Colonic mucosa (tissue), 4 donors: ENCODE results near the gene DPF3. TPM values are rescaled to one million over a fixed set of nuclear protein-coding genes. Genes with fewer than 3 reads are reported as not detected.

Source experiments
- DNase-seq: peaks from one replicate; pipeline ENCODE4 v3.0.0-alpha.2; 2020
- H3K27ac ChIP-seq: fragments of 200-600 bp; one replicate; pipeline ENCODE4 v1.8.0; 2021
- H3K27me3 ChIP-seq: fragments of 200-600 bp; one replicate; pipeline ENCODE4 v1.8.0; 2021
- H3K36me3 ChIP-seq: fragments of 200-600 bp; one replicate; pipeline ENCODE4 v1.8.0; 2021
- H3K4me1 ChIP-seq: fragments of 200-600 bp; one replicate; pipeline ENCODE4 v1.8.0; 2021; ENCODE audit warnings: mild to moderate bottlenecking
- H3K4me3 ChIP-seq: fragments of 200-600 bp; one replicate; pipeline ENCODE4 v1.8.0; 2021
- H3K9ac ChIP-seq, 2 donors: one replicate each; pipeline ENCODE4 v1.7.0; 2013; ENCODE audit warnings: control low read depth in 2 of 2, low read depth in 2 of 2, low read length in 2 of 2
- H3K9me3 ChIP-seq: fragments of 200-600 bp; one replicate; pipeline ENCODE4 v1.8.0; 2021
- intact Hi-C: fragments of 100-400 bp; cut with DNase I; formaldehyde crosslinking; loops from one replicate; pipeline ENCODE4 v1.14.1; 2022
- total RNA-seq, 2 donors: library from RNA; stranded (reverse); fragmentation: NEBNext Ultra II Directional in 1 of 2; extraction: Animal tissue kit (Norgen Biotek cat#: 25700) in 1 of 2; gene quantifications; one replicate each; pipeline ENCODE4 v1.2.1, GENCODE V29; 2021
- TF ChIP-seq, protein P1 (sequence below): fragments of 200-600 bp; IDR thresholded peaks from one replicate; pipeline ENCODE4 v1.8.0; 2022; ENCODE audit warnings: antibody characterized with exemption, mild to moderate bottlenecking
- donor health status: healthy.
- donor health status: DM: no; HTN: no; CAD: no.
- donor health status: DM: no; HTN: no; CAD: no.

The DPF3 gene
- total RNA-seq, 2 donors from 2014 or later: 6.7 to 14.0 TPM

DNA sequence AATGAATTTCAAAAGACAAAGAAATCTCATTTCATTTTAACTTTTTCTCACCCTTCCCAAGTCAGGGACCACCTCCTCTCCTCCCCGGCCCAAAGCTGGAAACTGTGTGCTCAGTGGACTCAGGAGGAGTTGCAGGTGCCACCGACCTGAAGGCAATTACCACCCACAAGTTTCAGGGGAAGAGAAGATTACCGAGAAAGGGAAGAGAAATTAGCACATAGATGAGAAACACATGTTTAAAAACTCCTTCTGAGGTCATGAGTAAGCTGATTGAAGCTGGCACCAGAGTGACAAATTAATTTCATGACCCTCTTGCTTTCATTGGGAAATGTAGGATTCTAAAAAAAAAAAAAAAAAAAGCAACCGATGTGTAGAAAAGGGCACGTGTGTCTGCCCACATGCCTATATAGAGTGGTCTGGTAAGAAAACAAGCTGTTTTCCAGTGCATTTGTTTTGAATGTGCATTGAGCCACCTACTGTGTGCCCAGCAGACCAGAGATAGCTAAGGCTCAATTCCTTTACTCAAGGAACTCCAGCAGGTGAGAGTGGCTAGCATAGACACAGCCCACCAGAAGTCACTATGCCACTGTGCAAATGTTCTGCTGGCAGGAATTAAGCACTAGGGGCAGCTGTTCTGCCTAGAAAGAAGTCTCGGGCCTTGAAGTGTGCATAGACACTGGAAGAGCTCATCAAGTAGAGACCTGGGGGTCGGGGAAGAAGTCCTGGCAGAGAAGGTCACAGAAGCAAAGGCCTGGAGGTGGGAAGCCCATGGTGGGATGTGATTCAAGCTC, 30.5 kb downstream of the DPF3 start:
- DNase-seq: no peak

DNA sequence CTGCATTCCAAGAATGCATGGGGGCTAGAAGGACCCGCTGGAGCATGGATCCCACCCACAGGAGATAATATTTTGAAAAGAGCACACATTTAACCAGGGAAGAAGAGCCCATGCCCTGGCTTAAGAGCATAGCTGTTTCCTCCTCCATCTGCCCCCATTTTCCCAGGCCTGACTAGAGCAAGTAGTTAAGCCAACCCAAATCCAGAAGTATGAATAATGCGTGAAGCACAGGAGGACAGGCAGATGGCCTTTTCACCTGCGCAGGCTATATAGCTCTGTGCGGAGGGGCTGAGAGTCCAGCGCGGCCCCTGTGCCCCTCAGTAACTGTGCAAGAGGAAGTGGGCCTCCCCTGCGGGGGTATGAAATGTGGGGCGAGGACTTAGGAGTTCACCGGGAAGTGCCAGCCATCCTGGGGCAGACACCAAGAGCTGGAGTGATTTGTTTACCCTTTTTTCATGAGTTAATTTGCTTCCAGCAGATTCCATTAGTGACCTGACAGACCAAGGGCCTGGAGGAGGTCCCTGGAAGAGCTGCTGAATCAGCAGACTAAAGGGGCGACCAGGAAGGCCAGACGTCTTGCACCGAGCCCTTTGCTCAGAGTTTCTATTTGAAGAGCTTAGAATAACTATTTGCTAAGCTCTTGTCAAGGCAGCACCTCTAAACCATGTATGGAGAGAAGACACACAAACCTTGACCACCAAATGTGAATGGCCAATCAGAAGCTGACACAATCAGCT, 37.2 kb downstream of the DPF3 start:
- intact Hi-C loops: no loop called here
- TF ChIP-seq, protein P1, sequence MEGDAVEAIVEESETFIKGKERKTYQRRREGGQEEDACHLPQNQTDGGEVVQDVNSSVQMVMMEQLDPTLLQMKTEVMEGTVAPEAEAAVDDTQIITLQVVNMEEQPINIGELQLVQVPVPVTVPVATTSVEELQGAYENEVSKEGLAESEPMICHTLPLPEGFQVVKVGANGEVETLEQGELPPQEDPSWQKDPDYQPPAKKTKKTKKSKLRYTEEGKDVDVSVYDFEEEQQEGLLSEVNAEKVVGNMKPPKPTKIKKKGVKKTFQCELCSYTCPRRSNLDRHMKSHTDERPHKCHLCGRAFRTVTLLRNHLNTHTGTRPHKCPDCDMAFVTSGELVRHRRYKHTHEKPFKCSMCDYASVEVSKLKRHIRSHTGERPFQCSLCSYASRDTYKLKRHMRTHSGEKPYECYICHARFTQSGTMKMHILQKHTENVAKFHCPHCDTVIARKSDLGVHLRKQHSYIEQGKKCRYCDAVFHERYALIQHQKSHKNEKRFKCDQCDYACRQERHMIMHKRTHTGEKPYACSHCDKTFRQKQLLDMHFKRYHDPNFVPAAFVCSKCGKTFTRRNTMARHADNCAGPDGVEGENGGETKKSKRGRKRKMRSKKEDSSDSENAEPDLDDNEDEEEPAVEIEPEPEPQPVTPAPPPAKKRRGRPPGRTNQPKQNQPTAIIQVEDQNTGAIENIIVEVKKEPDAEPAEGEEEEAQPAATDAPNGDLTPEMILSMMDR: no peak
- Histone ChIP-seq H3K27me3 (no peaks in the 10 kb centered on the region), H3K9me3 (no peaks in the 10 kb centered on the region), H3K36me3 (no peaks in the 10 kb centered on the region), H3K9ac (peak overlapping the region in 1 of 2 donors; percentile 21), H3K27ac (no peak overlapping the region), H3K4me1 (no peaks in the 10 kb centered on the region), H3K4me3 (no peak overlapping the region)
- no peak for DNase-seq

More for the DNA sequence above, 30.5 kb downstream of the DPF3 start:
- no peaks in the 10 kb centered on the region for H3K4me1 ChIP-seq
- intact Hi-C loops: no loop called here
- no peak overlapping the region for H3K9ac ChIP-seq
- no peaks in the 10 kb centered on the region for H3K27me3 ChIP-seq
- H3K27ac ChIP-seq: no peak overlapping the region
- TF ChIP-seq, protein P1: no peak
- no peak overlapping the region for H3K4me3 ChIP-seq
- no peaks in the 10 kb centered on the region for H3K36me3 ChIP-seq
- no peaks in the 10 kb centered on the region for H3K9me3 ChIP-seq

DNA sequence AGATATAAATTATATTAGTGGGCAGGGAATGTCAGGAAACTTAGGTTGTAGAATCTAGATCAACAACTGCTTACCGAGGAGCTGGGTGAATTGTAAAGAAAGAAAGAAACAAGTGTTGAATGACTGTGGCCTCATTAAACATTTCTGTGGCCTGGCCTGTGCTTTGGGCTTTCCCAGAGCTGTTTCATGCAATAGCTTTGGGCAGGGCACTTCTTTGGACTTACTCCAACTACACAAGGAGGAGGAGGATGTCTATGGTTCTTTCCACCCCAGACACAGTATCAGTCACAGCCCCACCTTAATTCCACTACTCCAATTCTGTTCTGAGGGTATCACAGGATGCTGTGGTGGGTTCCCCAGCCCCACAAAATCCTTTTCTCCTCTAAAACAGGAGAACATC, 38.0 kb downstream of the DPF3 start:
- peak; percentile 74 for DNase-seq
- Histone ChIP-seq H3K27me3 (no peaks in the 10 kb centered on the region), H3K36me3 (no peaks in the 10 kb centered on the region), H3K9ac (peak overlapping the region in 1 of 2 donors; percentile 46), H3K4me1 (no peaks in the 10 kb centered on the region), H3K9me3 (no peaks in the 10 kb centered on the region), H3K4me3 (no peak overlapping the region), H3K27ac (peak overlapping the region; percentile 56)
- intact Hi-C loops: no loop called here
- TF ChIP-seq, protein P1: no peak

DNA sequence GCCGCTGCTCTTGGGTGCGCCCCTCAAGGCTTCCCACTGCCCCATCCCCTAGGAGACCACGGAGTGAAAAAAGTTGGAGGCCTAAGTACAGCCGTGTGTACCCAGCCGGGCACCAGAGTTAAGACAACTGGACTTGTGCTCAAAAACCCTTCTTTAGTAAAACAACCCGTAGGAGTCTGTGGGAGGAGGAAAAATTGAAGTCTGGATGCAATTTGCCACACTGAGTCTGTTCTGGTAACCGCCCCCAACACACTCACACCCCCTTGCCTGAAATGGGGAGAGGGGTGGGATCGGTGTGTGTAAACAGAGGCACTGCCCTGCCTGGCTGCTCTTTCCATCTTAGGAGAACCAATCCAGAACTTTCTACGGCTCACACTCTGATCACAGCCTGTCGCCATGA, 41.7 kb downstream of the DPF3 start:
- H3K36me3 ChIP-seq: no peaks in the 10 kb centered on the region
- no peak overlapping the region for H3K9ac ChIP-seq
- no peaks in the 10 kb centered on the region for H3K27me3 ChIP-seq
- no peak for DNase-seq
- H3K27ac ChIP-seq: no peak overlapping the region
- no peaks in the 10 kb centered on the region for H3K9me3 ChIP-seq
- peaks cover 3% of the 10 kb centered on the region for H3K4me1 ChIP-seq
- intact Hi-C loops: no loop called here
- TF ChIP-seq, protein P1: no peak
- H3K4me3 ChIP-seq: no peak overlapping the region

DNA sequence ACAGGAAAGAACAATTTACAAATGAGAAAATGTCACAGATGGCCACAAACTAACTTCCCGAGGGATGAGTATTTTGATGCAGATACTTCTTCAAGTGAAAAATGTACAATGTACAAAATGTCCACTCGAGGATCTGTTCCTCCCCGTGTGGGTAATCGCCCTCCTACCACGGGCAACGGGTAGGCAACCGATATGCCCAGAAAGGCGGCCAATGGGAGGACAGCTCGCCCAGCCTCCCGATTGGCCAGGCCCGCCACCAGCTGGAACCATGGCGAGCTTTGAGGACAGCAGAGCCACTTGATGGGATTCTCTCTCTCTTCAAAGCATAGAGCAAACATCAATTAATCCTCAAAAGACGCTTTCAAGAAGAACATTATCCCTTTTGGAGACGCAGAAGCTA, 42.3 kb downstream of the DPF3 start:
- TF ChIP-seq, protein P1: no peak
- H3K9ac ChIP-seq: no peak overlapping the region
- H3K36me3 ChIP-seq: no peaks in the 10 kb centered on the region

More for the DNA sequence above, 42.3 kb downstream of the DPF3 start:
- DNase-seq: no peak
- Histone ChIP-seq H3K4me3 (no peak overlapping the region), H3K27ac (no peak overlapping the region), H3K9me3 (no peaks in the 10 kb centered on the region), H3K4me1 (peaks cover 3% of the 10 kb centered on the region), H3K27me3 (no peaks in the 10 kb centered on the region)
- intact Hi-C loops: no loop called here
